A549 treated with AZD2906 at 1 μM for 4 hours (cell line): ENCODE measurements around the gene ERAS. TPM values are rescaled to one million over a fixed set of nuclear protein-coding genes. Genes with fewer than 3 reads are reported as not detected.

Experiments used
- total RNA-seq: library from RNA; stranded (reverse); fragments of 200-300 nt; extraction: Qiagen RNA extraction; gene quantifications from 5 replicates; pipeline ENCODE4 v1.2.3, GENCODE V29; 2022

Gene ERAS
- 0.12 to 0.16 TPM in 2 of 5 replicates, not detected in the others for total RNA-seq

GRCh38 chrX:48826135-48826875 is at the start of gene ERAS:
Gene ERAS, plus strand, starts transcription at chrX:48826513. Its CDS starts 2,611 bp downstream, at chrX:48829124.

GRCh38 chrX:48786341-48786800 is 39.9 kb upstream of the ERAS start, which contains the start of gene GATA1:
Gene GATA1, plus strand, starts transcription at chrX:48786590. Its CDS starts 4,520 bp downstream, at chrX:48791110.

GRCh38 chrX:48801280-48802088 is 24.8 kb upstream of the ERAS start, which contains the start of gene HDAC6:
Gene HDAC6, plus strand, starts transcription at chrX:48802067. Its CDS starts 626 bp downstream, at chrX:48802693.

GRCh38 chrX:48835524-48836329 is 9.4 kb downstream of the ERAS start, which contains the start of gene PCSK1N:
Gene PCSK1N, minus strand, starts transcription at chrX:48835610. Its CDS starts 78 bp downstream, at chrX:48835532.

Other genes starting within 250 kb of the ERAS start
- 65.1 to 92.6 TPM (median 88.6 TPM) in 5 replicates for gene WDR13, start 229.0 kb upstream of the ERAS start, total RNA-seq
- 0.22 to 0.52 TPM (median 0.32 TPM) in 5 replicates for gene WAS, start 142.7 kb upstream of the ERAS start, total RNA-seq
- gene SUV39H1, start 129.8 kb upstream of the ERAS start, total RNA-seq = 21.8 to 24.6 TPM (median 23.0 TPM) in 5 replicates
- gene GLOD5, start 64.8 kb upstream of the ERAS start, total RNA-seq = not detected in 5 replicates
- not detected in 5 replicates for gene GATA1, start 39.9 kb upstream of the ERAS start, total RNA-seq
- gene HDAC6, start 24.4 kb upstream of the ERAS start, total RNA-seq = 20.2 to 29.9 TPM (median 28.8 TPM) in 5 replicates
- 18.0 to 55.7 TPM (median 48.7 TPM) in 5 replicates for gene PCSK1N, start 9.1 kb downstream of the ERAS start, total RNA-seq
- gene TIMM17B, start 71.3 kb downstream of the ERAS start, total RNA-seq = 84.3 to 117 TPM (median 106 TPM) in 5 replicates
- 91.9 to 102 TPM (median 93.2 TPM) in 5 replicates for gene PQBP1, start 71.4 kb downstream of the ERAS start, total RNA-seq
- 50.4 to 66.6 TPM (median 60.9 TPM) in 5 replicates for gene SLC35A2, start 85.1 kb downstream of the ERAS start, total RNA-seq
- gene PIM2, start 92.5 kb downstream of the ERAS start, total RNA-seq = 8.2 to 9.9 TPM (median 9.0 TPM) in 5 replicates
- 60.0 to 66.3 TPM (median 63.1 TPM) in 5 replicates for gene OTUD5, start 131.1 kb downstream of the ERAS start, total RNA-seq
- 0.65 to 1.2 TPM (median 1.1 TPM) in 5 replicates for gene KCND1, start 145.3 kb downstream of the ERAS start, total RNA-seq
- gene GRIPAP1, start 175.8 kb downstream of the ERAS start, total RNA-seq = 16.6 to 21.6 TPM (median 19.0 TPM) in 5 replicates
- 42.9 to 49.5 TPM (median 48.8 TPM) in 5 replicates for gene TFE3, start 216.8 kb downstream of the ERAS start, total RNA-seq
- 2.7 to 4.4 TPM (median 3.5 TPM) in 5 replicates for gene CCDC120, start 232.5 kb downstream of the ERAS start, total RNA-seq
- 35.6 to 44.5 TPM (median 42.7 TPM) in 5 replicates for gene PRAF2, start 247.5 kb downstream of the ERAS start, total RNA-seq